ENCODE measurements around the gene CDH23. TPM values are rescaled to one million over a fixed set of nuclear protein-coding genes. Genes with fewer than 3 reads are reported as not detected.

Gene CDH23
- total RNA-seq, 1 donor = 0.36 TPM

GRCh38 chr10:71529207-71529827 is 132.6 kb downstream of the CDH23 start:
- Histone ChIP-seq H3K27me3 (ENCODE audit: insufficient read depth, low read length) (peaks cover 3% of the 10 kb centered on the region), H3K4me2 (ENCODE audit: insufficient read depth, low read length) (no peak overlapping the region), H3K4me3 (ENCODE audit: insufficient read depth, low read length) (no peak overlapping the region), H3K9me3 (ENCODE audit: low read depth, low read length) (no peaks in the 10 kb centered on the region), H4K20me1 (ENCODE audit: insufficient read depth, low read length) (no peaks in the 10 kb centered on the region), H3K27ac (ENCODE audit: low read depth, low read length) (no peak overlapping the region), H3K79me2 (ENCODE audit: insufficient read depth, low read length) (no peaks in the 10 kb centered on the region), H3K4me1 (ENCODE audit: insufficient read depth, low read length) (no peaks in the 10 kb centered on the region), H3K36me3 (ENCODE audit: insufficient read depth, low read length) (no peaks in the 10 kb centered on the region), H2AFZ (ENCODE audit: low read length) (no peak overlapping the region)
- no peak for DNase-seq (ENCODE audit: insufficient read length, low spot score, missing footprints)
- TF ChIP-seq, protein P1, sequence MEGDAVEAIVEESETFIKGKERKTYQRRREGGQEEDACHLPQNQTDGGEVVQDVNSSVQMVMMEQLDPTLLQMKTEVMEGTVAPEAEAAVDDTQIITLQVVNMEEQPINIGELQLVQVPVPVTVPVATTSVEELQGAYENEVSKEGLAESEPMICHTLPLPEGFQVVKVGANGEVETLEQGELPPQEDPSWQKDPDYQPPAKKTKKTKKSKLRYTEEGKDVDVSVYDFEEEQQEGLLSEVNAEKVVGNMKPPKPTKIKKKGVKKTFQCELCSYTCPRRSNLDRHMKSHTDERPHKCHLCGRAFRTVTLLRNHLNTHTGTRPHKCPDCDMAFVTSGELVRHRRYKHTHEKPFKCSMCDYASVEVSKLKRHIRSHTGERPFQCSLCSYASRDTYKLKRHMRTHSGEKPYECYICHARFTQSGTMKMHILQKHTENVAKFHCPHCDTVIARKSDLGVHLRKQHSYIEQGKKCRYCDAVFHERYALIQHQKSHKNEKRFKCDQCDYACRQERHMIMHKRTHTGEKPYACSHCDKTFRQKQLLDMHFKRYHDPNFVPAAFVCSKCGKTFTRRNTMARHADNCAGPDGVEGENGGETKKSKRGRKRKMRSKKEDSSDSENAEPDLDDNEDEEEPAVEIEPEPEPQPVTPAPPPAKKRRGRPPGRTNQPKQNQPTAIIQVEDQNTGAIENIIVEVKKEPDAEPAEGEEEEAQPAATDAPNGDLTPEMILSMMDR (IDR thresholded peaks at IDR 0.05; ENCODE audit: extremely low read depth, low read depth, low read length) = no peak

DNA sequence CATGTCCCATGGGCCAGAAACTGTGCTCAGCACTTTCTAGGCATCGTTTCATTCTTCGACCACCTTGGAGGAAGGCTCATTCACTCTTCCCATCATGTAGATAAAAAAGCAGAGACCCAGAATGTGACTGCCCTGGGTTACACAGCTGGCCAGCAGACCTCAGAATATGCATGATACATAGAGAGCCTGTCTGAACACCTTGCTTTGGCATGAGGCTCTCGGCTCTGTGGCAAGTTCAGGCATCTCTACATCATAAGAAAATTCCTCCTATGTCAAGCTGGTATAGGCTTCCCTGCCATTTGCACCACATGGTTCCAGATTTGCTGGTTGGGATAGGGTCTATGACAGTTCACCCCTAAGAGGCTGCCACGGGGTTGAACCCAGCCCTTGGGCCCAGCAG is 134.1 kb downstream of the CDH23 start:
- DNase-seq (ENCODE audit: insufficient read length, low spot score, missing footprints) = no peak
- Histone ChIP-seq H3K79me2 (ENCODE audit: insufficient read depth, low read length) (no peaks in the 10 kb centered on the region), H3K27me3 (ENCODE audit: insufficient read depth, low read length) (peaks cover 5% of the 10 kb centered on the region), H3K4me1 (ENCODE audit: insufficient read depth, low read length) (no peaks in the 10 kb centered on the region), H3K27ac (ENCODE audit: low read depth, low read length) (no peak overlapping the region), H3K9me3 (ENCODE audit: low read depth, low read length) (no peaks in the 10 kb centered on the region), H3K4me2 (ENCODE audit: insufficient read depth, low read length) (no peak overlapping the region), H3K4me3 (ENCODE audit: insufficient read depth, low read length) (no peak overlapping the region), H3K36me3 (ENCODE audit: insufficient read depth, low read length) (no peaks in the 10 kb centered on the region), H4K20me1 (ENCODE audit: insufficient read depth, low read length) (no peaks in the 10 kb centered on the region), H2AFZ (ENCODE audit: low read length) (no peak overlapping the region)
- TF ChIP-seq, protein P1 (IDR thresholded peaks at IDR 0.05; ENCODE audit: extremely low read depth, low read depth, low read length) = no peak

DNA sequence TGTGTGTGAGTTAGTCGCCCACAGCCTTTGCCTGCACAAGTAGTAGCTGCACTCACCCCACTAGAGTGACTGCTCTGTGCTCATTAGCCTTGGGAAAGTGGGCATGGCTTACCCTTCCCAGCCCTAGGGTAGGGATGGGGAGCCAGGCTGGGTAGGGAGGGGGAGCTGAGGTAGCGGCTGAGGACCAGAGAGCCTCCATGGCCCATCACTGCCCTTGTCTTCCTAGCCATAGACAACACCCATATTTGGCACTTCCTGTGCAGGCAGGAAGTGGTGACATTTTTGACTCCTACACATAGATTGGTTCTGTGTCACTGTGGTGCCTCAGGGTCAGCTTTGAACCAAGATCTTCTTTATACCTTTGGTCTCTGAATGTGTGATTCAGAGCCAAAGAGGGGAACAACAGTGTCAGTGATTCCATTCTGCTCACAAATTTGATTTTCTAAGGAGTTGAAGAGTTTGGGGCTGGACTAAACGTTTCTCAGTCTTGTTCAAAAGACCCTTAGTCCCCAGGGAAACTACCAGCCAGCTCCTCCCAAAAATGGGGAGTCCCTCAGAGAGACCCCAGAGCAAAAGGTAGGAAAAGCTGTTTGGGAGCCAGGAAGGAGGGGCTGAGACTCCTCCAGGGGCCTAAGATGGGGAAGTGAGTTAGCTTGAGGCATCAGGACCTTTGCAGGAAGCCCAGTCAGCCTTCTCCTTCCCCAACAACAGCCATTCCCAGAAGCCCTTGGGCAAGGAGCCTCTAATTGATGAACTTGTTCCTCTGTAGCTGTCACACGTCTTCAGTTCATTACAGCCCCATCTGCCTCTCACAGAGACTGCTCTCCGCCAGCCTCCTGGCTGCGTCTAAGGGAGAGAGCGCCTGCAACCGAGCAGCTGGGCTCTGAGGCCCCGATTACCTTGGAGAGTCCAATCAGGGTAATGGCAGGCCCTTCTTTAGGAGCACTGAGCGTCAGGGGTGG is 135.0 kb downstream of the CDH23 start:
- Histone ChIP-seq H4K20me1 (ENCODE audit: insufficient read depth, low read length) (no peaks in the 10 kb centered on the region), H3K79me2 (ENCODE audit: insufficient read depth, low read length) (no peaks in the 10 kb centered on the region), H3K27me3 (ENCODE audit: insufficient read depth, low read length) (peaks cover 5% of the 10 kb centered on the region), H3K36me3 (ENCODE audit: insufficient read depth, low read length) (no peaks in the 10 kb centered on the region), H3K9me3 (ENCODE audit: low read depth, low read length) (no peaks in the 10 kb centered on the region), H3K4me3 (ENCODE audit: insufficient read depth, low read length) (no peak overlapping the region), H3K4me1 (ENCODE audit: insufficient read depth, low read length) (no peaks in the 10 kb centered on the region), H3K27ac (ENCODE audit: low read depth, low read length) (no peak overlapping the region), H3K4me2 (ENCODE audit: insufficient read depth, low read length) (no peak overlapping the region), H2AFZ (ENCODE audit: low read length) (no peak overlapping the region)
- TF ChIP-seq, protein P1 (IDR thresholded peaks at IDR 0.05; ENCODE audit: extremely low read depth, low read depth, low read length) = no peak
- peak; percentile 81 for DNase-seq (ENCODE audit: insufficient read length, low spot score, missing footprints)

DNA sequence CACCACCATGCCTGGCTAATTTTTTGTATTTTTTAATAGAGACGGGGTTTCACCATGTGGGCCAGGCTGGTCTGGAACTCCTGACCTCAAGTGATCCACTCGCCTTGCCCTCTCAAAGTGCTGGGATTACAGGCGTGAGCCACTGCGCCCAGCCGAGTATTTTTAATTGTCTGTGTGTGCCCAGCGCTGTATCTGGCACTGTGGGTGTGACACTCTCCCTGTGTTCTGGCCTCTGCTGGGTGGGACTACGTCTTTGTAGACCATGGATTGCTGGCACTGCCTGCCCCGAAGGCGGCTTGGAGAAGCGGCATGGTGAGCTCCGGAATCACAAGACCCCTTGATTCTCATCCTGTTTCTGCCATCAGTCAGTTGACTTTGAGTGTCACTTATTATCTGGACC is 136.2 kb downstream of the CDH23 start:
- no peaks in the 10 kb centered on the region for H3K9me3 ChIP-seq (ENCODE audit: low read depth, low read length)
- peaks cover 5% of the 10 kb centered on the region for H3K27me3 ChIP-seq (ENCODE audit: insufficient read depth, low read length)
- TF ChIP-seq, protein P1 (IDR thresholded peaks at IDR 0.05; ENCODE audit: extremely low read depth, low read depth, low read length) = no peak
- no peaks in the 10 kb centered on the region for H3K79me2 ChIP-seq (ENCODE audit: insufficient read depth, low read length)
- H2AFZ ChIP-seq (ENCODE audit: low read length) = no peak overlapping the region
- no peaks in the 10 kb centered on the region for H4K20me1 ChIP-seq (ENCODE audit: insufficient read depth, low read length)
- no peak overlapping the region for H3K4me3 ChIP-seq (ENCODE audit: insufficient read depth, low read length)
- no peaks in the 10 kb centered on the region for H3K36me3 ChIP-seq (ENCODE audit: insufficient read depth, low read length)
- H3K27ac ChIP-seq (ENCODE audit: low read depth, low read length) = no peak overlapping the region
- H3K4me2 ChIP-seq (ENCODE audit: insufficient read depth, low read length) = no peak overlapping the region
- no peak for DNase-seq (ENCODE audit: insufficient read length, low spot score, missing footprints)
- no peaks in the 10 kb centered on the region for H3K4me1 ChIP-seq (ENCODE audit: insufficient read depth, low read length)
